K562 (cell line): ENCODE data around the gene SREBF1. TPM values are rescaled to one million over a fixed set of nuclear protein-coding genes. Genes with fewer than 3 reads are reported as not detected.

Experiments used
- ATF7 ChIP-seq: fragments of 450-650 bp; IDR thresholded peaks from 2 replicates; pipeline ENCODE4 v1.7.1; 2014; ENCODE audit warnings: mild to moderate bottlenecking, moderate library complexity
- CCNT2 ChIP-seq: IDR thresholded peaks from 2 replicates; pipeline ENCODE4 v1.6.1; 2011; ENCODE audit warnings: borderline replicate concordance, low read depth, mild to moderate bottlenecking, moderate library complexity, mixed read lengths, low read length; ENCODE audit not compliant: insufficient read length; ENCODE audit errors: extremely low read depth
- CEBPG ChIP-seq, 3 experiments: fragments of 200-800 bp in 1 of 3; sonication (Bioruptor generic) in 1 of 3; sonication (generic) in 1 of 3; formaldehyde crosslinking in 1 of 3; IDR thresholded peaks in 2 of 3; conservative IDR thresholded peaks in 1 of 3; 2 replicates each; pipeline versions ENCODE4 v1.6.1 to v1.8.0; 2016 to 2022; ENCODE audit warnings: missing compliant biosample characterization in 2 of 3, missing genetic modification characterization in 2 of 3, mild to moderate bottlenecking in 1 of 3, missing genetic modification reagents in 1 of 3
- EP400 ChIP-seq: fragments of 450-650 bp; IDR thresholded peaks from 2 replicates; pipeline ENCODE4 v1.6.1; 2017; ENCODE audit warnings: antibody characterized with exemption, mild to moderate bottlenecking, moderate library complexity
- EZH2 ChIP-seq: IDR thresholded peaks from 2 replicates; pipeline ENCODE4 v1.6.1; 2012; ENCODE audit warnings: low read depth, mild to moderate bottlenecking, inconsistent platforms, low read length, borderline replicate concordance
- HBP1 ChIP-seq: fragments of 450-650 bp; formaldehyde crosslinking; IDR thresholded peaks from 2 replicates; pipeline ENCODE4 v1.4.0; 2022; ENCODE audit warnings: missing genetic modification characterization
- L3MBTL2 ChIP-seq: fragments of 450-650 bp; IDR thresholded peaks from 2 replicates; pipeline ENCODE4 v1.6.1; 2016; ENCODE audit warnings: mild to moderate bottlenecking, moderate library complexity
- MAFG ChIP-seq: fragments of 450-650 bp; conservative IDR thresholded peaks from 2 replicates; pipeline ENCODE4 v1.6.1; 2016; ENCODE audit warnings: missing genetic modification characterization, missing compliant biosample characterization
- MTA1 ChIP-seq: fragments of 450-650 bp; IDR thresholded peaks from 2 replicates; pipeline ENCODE4 v1.6.1; 2017; ENCODE audit warnings: borderline replicate concordance
- MTA3 ChIP-seq: fragments of 450-650 bp; formaldehyde crosslinking; IDR thresholded peaks from 2 replicates; pipeline ENCODE4 v1.6.1; 2017; ENCODE audit warnings: mild to moderate bottlenecking, borderline replicate concordance
- NR2C2 ChIP-seq, 2 experiments: fragments of 200-800 bp in 1 of 2; sonication (Bioruptor generic) in 1 of 2; sonication (generic) in 1 of 2; formaldehyde crosslinking in 1 of 2; IDR thresholded peaks; 2 replicates each; pipeline versions ENCODE4 v1.6.1 to v1.8.0; 2016 to 2022; ENCODE audit warnings: mild to moderate bottlenecking in 1 of 2, missing compliant biosample characterization in 1 of 2, missing genetic modification characterization in 1 of 2, missing genetic modification reagents in 1 of 2
- STAT5B ChIP-seq: fragments of 250-450 bp; sonication (Bioruptor Pico); IDR thresholded peaks from 2 replicates; pipeline ENCODE4 v1.8.0; 2021; ENCODE audit warnings: mild to moderate bottlenecking, inconsistent platforms
- TBP ChIP-seq: optimal IDR thresholded peaks from 2 replicates; pipeline ENCODE3; 2011; ENCODE audit warnings: low read depth, low read length, improper control_type of control experiment
- YY1 ChIP-seq, 3 experiments: IDR thresholded peaks; 2 replicates each; pipeline ENCODE4 v1.6.1; 2011; ENCODE audit warnings: low read length in 2 of 3, mild to moderate bottlenecking in 2 of 3, moderate library complexity in 2 of 3, borderline replicate concordance in 1 of 3, control low read depth in 1 of 3, low read depth in 1 of 3; ENCODE audit not compliant: insufficient read depth in 3 of 3, insufficient replicate concordance in 2 of 3, control insufficient read depth in 1 of 3, insufficient read length in 1 of 3; ENCODE audit errors: extremely low read depth in 1 of 3
- ZFP30 ChIP-seq: fragments of 250-450 bp; sonication (Bioruptor Pico); IDR thresholded peaks from 2 replicates; pipeline ENCODE4 v1.8.0; 2022; ENCODE audit warnings: moderate library complexity, mild to moderate bottlenecking, inconsistent platforms, borderline replicate concordance
- polyA plus RNA-seq, 8 experiments: library from polyadenylated mRNA; depleted of rRNA in 4 of 8; stranded (reverse) in 5 of 8; unstranded in 3 of 8; fragments of >200 nt; fragmentation: Nextera tagmentation in 2 of 8; fragmentation: Illumina TruSeq in 1 of 8; extraction: Ambion mirVana in 2 of 8; extraction: Trizol in 1 of 8; gene quantifications; 2 replicates each; pipeline versions ENCODE4 v1.2.1 to v1.2.3, GENCODE V29; 2011 to 2014; ENCODE audit warnings: inconsistent platforms in 1 of 8, missing spikeins in 1 of 8
- total RNA-seq, 7 experiments: library from RNA; depleted of rRNA in 6 of 7; stranded (reverse); fragments of >200 nt in 6 of 7; fragmentation: Illumina TruSeq in 2 of 7; extraction: Trizol in 2 of 7; gene quantifications; 2 replicates each; pipeline versions ENCODE4 v1.2.1 to v1.2.3, GENCODE V29; 2011 to 2021; ENCODE audit warnings: low replicate concordance in 1 of 7

The SREBF1 gene
- total and polyA plus RNA-seq, 9 of the 15 experiments (the other 6 are each of a cell fraction or from before 2014, with no cell fraction given) = 1.6 to 169 (median 69.4) TPM

DNA sequence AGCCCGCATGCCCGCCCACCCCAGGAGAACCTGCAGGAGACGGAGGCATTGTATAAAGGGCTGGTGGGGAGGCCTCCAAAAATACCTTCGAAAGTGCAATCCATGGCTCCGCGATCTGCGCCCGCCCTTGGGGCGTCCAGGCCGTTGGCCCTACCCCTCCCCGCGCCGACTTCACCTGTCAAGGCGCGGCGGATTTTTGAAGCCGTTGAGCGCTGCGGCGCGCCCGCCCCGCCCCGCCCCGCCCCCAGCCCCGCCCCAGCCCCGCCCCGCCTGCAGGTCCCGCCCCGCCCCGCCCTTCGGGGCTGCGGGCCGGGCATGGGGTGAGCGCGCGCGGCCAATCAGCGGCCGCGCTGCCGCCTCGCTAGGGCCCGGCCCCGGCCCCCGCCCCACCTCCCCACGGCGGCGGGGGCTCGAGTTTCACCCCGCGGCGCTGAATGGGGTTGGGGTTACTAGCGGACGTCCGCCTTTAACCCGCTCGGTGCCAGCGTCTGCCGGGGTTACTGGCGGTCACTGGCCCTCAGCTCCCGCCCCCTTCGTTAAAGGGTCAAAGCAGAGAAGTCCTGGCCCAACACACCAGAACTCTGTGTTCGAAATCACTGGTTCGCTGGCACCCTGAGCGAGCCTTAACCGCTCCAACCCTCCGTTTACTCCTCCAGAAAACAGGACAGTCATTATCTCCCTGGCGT, 13.2 kb downstream of the SREBF1 start (continued):
- no peak for TF ChIP-seq NR2C2 (CRISPR knock-in tag; IDR thresholded peaks at IDR 0.05)
- peak; percentile 80 for TF ChIP-seq NR2C2 (tag; IDR thresholded peaks at IDR 0.05)
- peak; percentile 70 for TF ChIP-seq CCNT2
- TF ChIP-seq STAT5B (CRISPR knock-in tag) = no peak
- 0 out of 2 replicates have a peak, but pooled peaks have one; percentile 33 for TF ChIP-seq EP400
- TF ChIP-seq MAFG = 0 out of 2 replicates have a peak, but pooled peaks have one; percentile 10
- TF ChIP-seq ATF7 = no peak; the same call in 1 of the 2 replicates
- peak; percentile 61; the same call in 1 of the 2 replicates for TF ChIP-seq L3MBTL2
- TF ChIP-seq MTA1 = no peak; the same call in 1 of the 2 replicates
- TF ChIP-seq ZFP30 (CRISPR knock-in tag) = no peak
- TF ChIP-seq MTA3 = peak; percentile 56; the same call in 1 of the 2 replicates
- TF ChIP-seq EZH2 = no peak
- TF ChIP-seq CEBPG (CRISPR knock-in tag; IDR thresholded peaks at IDR 0.05) = no peak
- no peak for TF ChIP-seq CEBPG (tag; conservative IDR thresholded peaks at IDR 0.05 in 1 of 2, IDR thresholded peaks at IDR 0.05 in 1 of 2)
- no peak for TF ChIP-seq HBP1
- TF ChIP-seq TBP = peak; percentile 26
- peak in 1 of 3 experiments; percentile 12 for TF ChIP-seq YY1 (IDR thresholded peaks at IDR 0.05; ENCODE audit: borderline replicate concordance in 1 of 3, control insufficient read depth in 1 of 3, extremely low read depth in 1 of 3, insufficient read depth in 3 of 3, insufficient read length in 1 of 3, insufficient replicate concordance in 2 of 3, low read depth in 1 of 3, low read length in 2 of 3)
